Chondrocyte (in vitro differentiated cells): ENCODE data around the gene PRKAR1B. TPM values are rescaled to one million over a fixed set of nuclear protein-coding genes. Genes with fewer than 3 reads are reported as not detected.

ENCODE experiments used
- DNase-seq: peaks from one replicate; pipeline ENCODE4 v3.0.0; 2021; ENCODE audit warnings: mixed read lengths, low spot score
- H3K27ac Mint-ChIP-seq: one replicate; pipeline ENCODE4 v1.8.0; 2021; ENCODE audit warnings: mild to moderate bottlenecking, moderate library complexity, mixed read lengths; ENCODE audit not compliant: unreplicated experiment
- H3K27me3 Mint-ChIP-seq: 2 replicates; pipeline ENCODE4 v1.8.0; 2021; ENCODE audit warnings: low read depth, mixed read lengths
- H3K36me3 Mint-ChIP-seq: 2 replicates; pipeline ENCODE4 v1.8.0; 2021; ENCODE audit warnings: low read depth, mixed read lengths
- H3K4me1 Mint-ChIP-seq: 2 replicates; pipeline ENCODE4 v1.8.0; 2021; ENCODE audit warnings: low read depth, mild to moderate bottlenecking, mixed read lengths
- H3K4me3 Mint-ChIP-seq: one replicate; pipeline ENCODE4 v1.8.0; 2021; ENCODE audit warnings: mild to moderate bottlenecking, moderate library complexity, mixed read lengths; ENCODE audit not compliant: unreplicated experiment
- H3K9me3 Mint-ChIP-seq: 2 replicates; pipeline ENCODE4 v1.8.0; 2021; ENCODE audit warnings: low read depth, mixed read lengths
- CTCF ChIP-seq: fragments of 200-600 bp; sonication (generic); IDR thresholded peaks from 2 replicates; pipeline ENCODE4 v1.5.0; 2021; ENCODE audit warnings: antibody characterized with exemption, mild to moderate bottlenecking, moderate library complexity
- total RNA-seq: library from RNA; stranded (reverse); gene quantifications from 3 replicates; pipeline ENCODE4 v1.2.1, GENCODE V29; 2021

Gene PRKAR1B
- total RNA-seq, 1 donor from 2014 or later: 7.7 TPM

- Mint-ChIP-seq H3K27me3 (no peaks in the 10 kb centered on the region), H3K9me3 (no peaks in the 10 kb centered on the region), H3K4me1 (peaks cover 19% of the 10 kb centered on the region), H3K36me3 (peaks cover 33% of the 10 kb centered on the region), H3K4me3 (no peak overlapping the region), H3K27ac (no peak overlapping the region)
- peak; percentile 79 for DNase-seq
- TF ChIP-seq CTCF: no peak
Observed at GRCh38 chr7:499853-500485, 227.1 kb downstream of the PRKAR1B start.

Other genes with a start within 250 kb of the PRKAR1B start
- gene PDGFA, start 207.4 kb downstream of the PRKAR1B start, total RNA-seq: 38.1 to 72.5 TPM (median 70.6 TPM) in 3 replicates
- 15.3 to 23.2 TPM (median 16.6 TPM) in 3 replicates for gene DNAAF5, start 582 bp downstream of the PRKAR1B start, total RNA-seq
- gene SUN1, start 105.2 kb upstream of the PRKAR1B start, total RNA-seq: 125 to 139 TPM (median 134 TPM) in 3 replicates
- gene GET4, start 149.3 kb upstream of the PRKAR1B start, total RNA-seq: 26.8 to 34.7 TPM (median 28.0 TPM) in 3 replicates
- 3.9 to 7.0 TPM (median 6.7 TPM) in 3 replicates for gene ADAP1, start 227.4 kb upstream of the PRKAR1B start, total RNA-seq
- 9.2 to 9.6 TPM (median 9.5 TPM) in 3 replicates for gene COX19, start 248.3 kb upstream of the PRKAR1B start, total RNA-seq